Neural cell (in vitro differentiated cells): ENCODE results near the gene NFIB. TPM values are rescaled to one million over a fixed set of nuclear protein-coding genes. Genes with fewer than 3 reads are reported as not detected.

ENCODE experiments used
- H2AFZ ChIP-seq: fragments of 200-600, 300-800 bp; sonication (generic), shearing (Covaris generic); 2 replicates; pipeline ENCODE4 v1.6.0; 2014; ENCODE audit warnings: low read depth, mild to moderate bottlenecking, antibody characterized with exemption, low read length, moderate library complexity
- H3F3A ChIP-seq: fragments of 200-600 bp; shearing (Covaris generic); 2 replicates; pipeline ENCODE4 v1.6.1; 2016; ENCODE audit warnings: mild to moderate bottlenecking, moderate library complexity, mixed read lengths, antibody characterized with exemption, low read length; ENCODE audit not compliant: insufficient read depth, poor library complexity, severe bottlenecking
- H3K27ac ChIP-seq: fragments of 200-600, 300-800 bp; sonication (generic), shearing (Covaris generic); 2 replicates; pipeline ENCODE4 v1.5.1; 2014; ENCODE audit warnings: mild to moderate bottlenecking, low read length, moderate library complexity
- H3K27me3 ChIP-seq: fragments of 300-800, 200-600 bp; sonication (generic), shearing (Covaris generic); 2 replicates; pipeline ENCODE4 v1.6.0; 2014; ENCODE audit warnings: mild to moderate bottlenecking, low read depth, low read length, moderate library complexity; ENCODE audit not compliant: insufficient read depth
- H3K36me3 ChIP-seq: fragments of 300-800, 200-600 bp; sonication (generic), shearing (Covaris generic); 2 replicates; pipeline ENCODE4 v1.5.1; 2014; ENCODE audit warnings: mild to moderate bottlenecking, antibody characterized with exemption, low read length, moderate library complexity; ENCODE audit not compliant: insufficient read depth
- H3K4me2 ChIP-seq: fragments of 300-800, 200-600 bp; sonication (generic), shearing (Covaris generic); 2 replicates; pipeline ENCODE4 v1.6.0; 2014; ENCODE audit warnings: mild to moderate bottlenecking, low read length
- H3K4me3 ChIP-seq: fragments of 300-800, 200-600 bp; sonication (generic), shearing (Covaris generic); 2 replicates; pipeline ENCODE4 v1.5.1; 2014; ENCODE audit warnings: mild to moderate bottlenecking, low read length, moderate library complexity
- H3K79me2 ChIP-seq: fragments of 200-600 bp; shearing (Covaris generic); replicated peaks from 2 replicates; pipeline ENCODE4 v1.6.0; 2014; ENCODE audit warnings: mild to moderate bottlenecking, low read length, moderate library complexity; ENCODE audit not compliant: insufficient read depth
- H3K9ac ChIP-seq: fragments of 300-800, 200-600 bp; sonication (generic), shearing (Covaris generic); 2 replicates; pipeline ENCODE4 v1.6.1; 2016; ENCODE audit warnings: mild to moderate bottlenecking, low read length, mixed read lengths
- H3K9me2 ChIP-seq: fragments of 200-600 bp; shearing (Covaris generic); 2 replicates; pipeline ENCODE4 v1.6.1; 2016; ENCODE audit warnings: mild to moderate bottlenecking, low read length, mixed read lengths; ENCODE audit not compliant: insufficient read depth
- H3K9me3 ChIP-seq: fragments of 200-600, 300-800 bp; sonication (generic), shearing (Covaris generic); 2 replicates; pipeline ENCODE4 v1.6.1; 2016; ENCODE audit warnings: mild to moderate bottlenecking, mixed run types, low read length, moderate library complexity, mixed read lengths
- H4K20me1 ChIP-seq: fragments of 200-600 bp; shearing (Covaris generic); 2 replicates; pipeline ENCODE4 v1.6.1; 2016; ENCODE audit warnings: mild to moderate bottlenecking, mixed run types; ENCODE audit not compliant: insufficient read depth
- CTCF ChIP-seq: fragments of 450-650 bp; IDR thresholded peaks from 2 replicates; pipeline ENCODE4 v1.5.1; 2014; ENCODE audit warnings: antibody characterized with exemption, mild to moderate bottlenecking, moderate library complexity; ENCODE audit not compliant: poor library complexity, severe bottlenecking
- EP300 ChIP-seq: fragments of 450-650 bp; conservative IDR thresholded peaks from 2 replicates; pipeline ENCODE4 v1.6.1; 2014; ENCODE audit warnings: antibody characterized with exemption, mild to moderate bottlenecking, moderate library complexity; ENCODE audit not compliant: poor library complexity, severe bottlenecking
- EZH2 ChIP-seq: fragments of 200-600, 300-800 bp; shearing (Covaris generic), sonication (generic); IDR thresholded peaks from 2 replicates; pipeline ENCODE4 v1.6.1; 2014; ENCODE audit warnings: antibody characterized with exemption, low read length, borderline replicate concordance, mild to moderate bottlenecking; ENCODE audit not compliant: insufficient read depth, poor library complexity, severe bottlenecking
- MXI1 ChIP-seq: fragments of 450-650 bp; conservative IDR thresholded peaks from 2 replicates; pipeline ENCODE4 v1.6.1; 2014; ENCODE audit warnings: antibody characterized with exemption, mild to moderate bottlenecking; ENCODE audit not compliant: poor library complexity, severe bottlenecking
- POLR2AphosphoS5 ChIP-seq: IDR thresholded peaks from 2 replicates; pipeline ENCODE4 v1.6.1; 2012
- RAD21 ChIP-seq: fragments of 450-650 bp; conservative IDR thresholded peaks from 2 replicates; pipeline ENCODE4 v1.6.1; 2014; ENCODE audit warnings: antibody characterized with exemption, mild to moderate bottlenecking, moderate library complexity
- REST ChIP-seq: IDR thresholded peaks from 2 replicates; pipeline ENCODE4 v1.6.1; 2012; ENCODE audit warnings: borderline replicate concordance
- SMC3 ChIP-seq: fragments of 450-650 bp; conservative IDR thresholded peaks from 2 replicates; pipeline ENCODE4 v1.6.1; 2014; ENCODE audit warnings: antibody characterized with exemption, mild to moderate bottlenecking, moderate library complexity; ENCODE audit not compliant: poor library complexity
- TAF1 ChIP-seq: IDR thresholded peaks from 2 replicates; pipeline ENCODE4 v1.6.1; 2012; ENCODE audit warnings: low read depth
- polyA plus RNA-seq: library from polyadenylated mRNA; depleted of rRNA; stranded (reverse); fragments of >200 nt; gene quantifications from 2 replicates; pipeline ENCODE4 v1.2.3, GENCODE V29; 2014

NFIB gene
- polyA plus RNA-seq, 1 donor from 2014 or later, result 0.73 TPM

GRCh38 chr9:14214065-14214684 is 99.8 kb downstream of the NFIB start:
- no peaks in the 10 kb centered on the region for H4K20me1 ChIP-seq
- H3K4me2 ChIP-seq, result no peak overlapping the region
- no peaks in the 10 kb centered on the region for H3K27me3 ChIP-seq
- H2AFZ ChIP-seq, result no peak overlapping the region
- H3K79me2 ChIP-seq, result no peaks in the 10 kb centered on the region
- H3K36me3 ChIP-seq, result no peaks in the 10 kb centered on the region
- H3K9me3 ChIP-seq, result no peaks in the 10 kb centered on the region
- H3K4me3 ChIP-seq, result no peak overlapping the region
- no peaks in the 10 kb centered on the region for H3F3A ChIP-seq
- no peak overlapping the region for H3K27ac ChIP-seq
- H3K9me2 ChIP-seq, result no peaks in the 10 kb centered on the region
- no peak for TF ChIP-seq RAD21
- no peak for TF ChIP-seq SMC3
- no peak for TF ChIP-seq TAF1
- H3K9ac ChIP-seq, result no peak overlapping the region

- Histone ChIP-seq H3K79me2 (no peaks in the 10 kb centered on the region), H4K20me1 (no peaks in the 10 kb centered on the region), H2AFZ (no peak overlapping the region), H3K27me3 (no peaks in the 10 kb centered on the region), H3K4me3 (no peak overlapping the region), H3F3A (no peaks in the 10 kb centered on the region), H3K9ac (no peak overlapping the region), H3K9me2 (no peaks in the 10 kb centered on the region), H3K9me3 (no peaks in the 10 kb centered on the region), H3K27ac (no peak overlapping the region), H3K36me3 (no peaks in the 10 kb centered on the region), H3K4me2 (no peak overlapping the region)
- TF ChIP-seq RAD21 (no peak), POLR2AphosphoS5 (no peak), TAF1 (no peak), MXI1 (no peak), SMC3 (no peak), CTCF (no peak), REST (no peak), EP300 (no peak), EZH2 (no peak)
These were observed 100.4 kb downstream of the NFIB start for GRCh38 chr9:14213504-14213903.
